T47D (cell line): ENCODE measurements around the gene TECPR1.
"Not testable (repeated sequence)": the region's sequence is repeated elsewhere in the genome, so short reads cannot be mapped to it uniquely, and the experiment has no call there.

ENCODE experiments used
- DNase-seq, 2 experiments: peaks; one replicate each; pipeline versions ENCODE4 v3.0.0 to v3.0.0-alpha.2; 2011 to 2012; ENCODE audit warnings: low read depth in 1 of 2, low spot score in 1 of 2
- JUND ChIP-seq: IDR thresholded peaks from 2 replicates; pipeline ENCODE4 v1.6.1; 2012; ENCODE audit warnings: low read depth
- in situ Hi-C: cut with HindIII; loops from 2 replicates; pipeline ENCODE4 v1.10.0; 2016; ENCODE audit warnings: low sequenced_read_pairs, low pct_unique_long_range_greater_than_20kb

TECPR1 gene

GRCh38 chr7:98225913-98226614 lies 26.0 kb downstream of the TECPR1 start:
- no peak for TF ChIP-seq JUND
- in situ Hi-C loops = no loop called here
- no peak for DNase-seq

DNA sequence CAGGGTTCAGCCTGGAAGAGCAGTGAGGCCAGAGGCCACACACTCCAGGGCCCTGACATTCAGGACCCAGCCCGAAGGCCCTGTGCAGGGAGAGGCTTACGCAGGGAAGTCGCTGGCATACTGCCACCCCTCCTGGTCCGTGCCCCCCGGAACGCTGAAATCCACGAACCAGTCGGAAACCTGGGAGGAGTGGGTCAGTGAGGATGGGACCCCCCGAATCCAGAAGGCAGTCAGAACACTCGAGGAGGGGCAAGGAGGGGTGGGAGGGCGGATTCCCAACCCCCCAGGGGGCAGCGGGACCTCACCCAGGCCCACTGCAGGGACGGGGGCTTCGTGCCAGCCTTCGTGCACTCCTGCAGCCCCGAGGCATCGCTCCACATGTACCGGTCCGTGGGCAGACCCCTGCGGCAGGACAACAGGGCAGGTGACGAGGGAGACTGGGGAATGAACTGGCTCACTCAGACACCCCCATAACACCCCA lies 27.3 kb downstream of the TECPR1 start:
- in situ Hi-C loops = no loop called here

GRCh38 chr7:98223898-98224700 lies 27.9 kb downstream of the TECPR1 start:
- no peak for DNase-seq
- no peak for TF ChIP-seq JUND

More for the DNA sequence above, 27.3 kb downstream of the TECPR1 start:
- no peak for DNase-seq
- TF ChIP-seq JUND = no peak

GRCh38 chr7:98223351-98223897 lies 28.6 kb downstream of the TECPR1 start:
- peak; percentile 70 to 76 for DNase-seq
- in situ Hi-C loops = no loop called here
- no peak for TF ChIP-seq JUND

More at GRCh38 chr7:98223898-98224700, 27.9 kb downstream of the TECPR1 start:
- in situ Hi-C loops = no loop called here

DNA sequence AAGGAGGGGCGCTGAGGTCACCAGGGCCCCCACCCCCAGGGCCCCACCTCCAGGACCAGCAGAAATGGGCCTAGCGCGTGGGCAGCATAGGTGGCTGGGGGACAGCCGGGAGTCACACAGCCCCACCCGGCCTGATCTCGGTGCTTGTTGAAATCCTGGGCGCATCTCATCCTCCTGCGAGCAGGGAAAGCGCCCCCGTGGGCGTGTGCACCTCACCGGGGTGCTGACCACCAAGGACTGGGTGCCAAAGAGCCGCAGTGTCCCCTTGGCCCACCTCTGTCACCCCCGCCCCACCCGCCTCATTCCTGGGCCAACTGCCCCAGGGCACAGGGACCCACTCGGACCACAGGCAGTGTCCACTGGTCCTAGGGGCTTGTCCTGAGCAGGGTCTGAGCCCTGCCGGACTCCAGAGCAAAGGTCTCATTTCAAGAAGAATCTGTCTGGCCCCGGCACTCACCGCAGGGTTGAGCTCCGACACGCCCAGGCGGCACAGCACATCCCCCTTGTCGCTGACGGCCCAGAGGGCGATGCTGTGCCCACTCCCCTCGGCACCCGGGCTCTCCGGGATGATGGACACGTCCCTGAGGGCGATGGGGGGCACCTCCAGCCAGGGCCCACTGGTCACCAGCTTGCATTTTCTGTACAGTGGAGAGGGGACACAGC lies 29.4 kb downstream of the TECPR1 start:
- in situ Hi-C loops = no loop called here
- DNase-seq = no peak
- no peak for TF ChIP-seq JUND

DNA sequence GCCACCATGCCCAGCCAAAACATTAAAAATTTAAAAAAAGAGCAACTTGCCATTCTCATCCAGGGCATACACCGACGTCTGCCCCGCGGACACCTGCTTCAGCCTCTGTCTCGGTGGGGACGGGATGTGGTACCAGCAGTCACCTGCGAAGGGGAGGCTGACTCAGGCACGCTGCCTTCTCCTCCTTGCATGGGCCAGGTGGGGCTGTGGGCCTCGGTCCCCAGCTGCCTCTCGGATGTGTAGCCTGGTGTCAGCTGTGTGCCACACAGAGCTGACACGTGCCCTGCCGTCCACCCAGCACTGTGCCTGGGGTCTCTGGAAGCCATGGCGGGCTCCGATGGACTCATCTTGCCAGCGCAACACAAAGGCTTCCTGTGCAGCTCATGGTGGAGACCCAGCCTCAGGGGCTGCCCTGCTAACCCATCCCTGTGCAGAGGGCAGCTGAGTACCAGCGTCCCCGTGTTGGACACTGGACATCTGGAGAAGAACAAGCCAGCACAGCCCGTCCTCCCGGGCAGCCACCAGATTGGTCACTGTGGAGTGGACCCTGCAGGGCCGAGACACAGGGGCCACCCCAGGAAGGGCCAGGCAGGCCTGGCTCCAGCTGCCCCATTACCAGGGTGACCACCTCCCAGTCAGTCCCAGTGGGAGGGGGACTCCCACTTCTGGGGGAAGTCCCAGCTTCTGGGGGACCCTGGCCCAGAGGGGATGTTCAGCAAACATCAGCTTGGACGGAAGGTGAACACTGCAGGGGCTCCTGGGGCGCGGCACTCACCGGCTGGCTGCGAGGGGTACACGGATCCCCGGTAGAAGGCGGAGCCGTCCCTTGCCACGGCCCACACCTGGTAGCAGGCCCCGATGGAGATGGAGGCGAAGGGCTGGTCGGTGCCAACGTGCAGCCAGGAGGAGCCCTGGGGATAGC lies 30.2 kb downstream of the TECPR1 start:
- no peak for TF ChIP-seq JUND
- DNase-seq = no peak
- in situ Hi-C loops = no loop called here

- in situ Hi-C loops, DNase-seq: not testable (repeated sequence)
Observed at GRCh38 chr7:98219382-98219781, 32.6 kb downstream of the TECPR1 start.

DNA sequence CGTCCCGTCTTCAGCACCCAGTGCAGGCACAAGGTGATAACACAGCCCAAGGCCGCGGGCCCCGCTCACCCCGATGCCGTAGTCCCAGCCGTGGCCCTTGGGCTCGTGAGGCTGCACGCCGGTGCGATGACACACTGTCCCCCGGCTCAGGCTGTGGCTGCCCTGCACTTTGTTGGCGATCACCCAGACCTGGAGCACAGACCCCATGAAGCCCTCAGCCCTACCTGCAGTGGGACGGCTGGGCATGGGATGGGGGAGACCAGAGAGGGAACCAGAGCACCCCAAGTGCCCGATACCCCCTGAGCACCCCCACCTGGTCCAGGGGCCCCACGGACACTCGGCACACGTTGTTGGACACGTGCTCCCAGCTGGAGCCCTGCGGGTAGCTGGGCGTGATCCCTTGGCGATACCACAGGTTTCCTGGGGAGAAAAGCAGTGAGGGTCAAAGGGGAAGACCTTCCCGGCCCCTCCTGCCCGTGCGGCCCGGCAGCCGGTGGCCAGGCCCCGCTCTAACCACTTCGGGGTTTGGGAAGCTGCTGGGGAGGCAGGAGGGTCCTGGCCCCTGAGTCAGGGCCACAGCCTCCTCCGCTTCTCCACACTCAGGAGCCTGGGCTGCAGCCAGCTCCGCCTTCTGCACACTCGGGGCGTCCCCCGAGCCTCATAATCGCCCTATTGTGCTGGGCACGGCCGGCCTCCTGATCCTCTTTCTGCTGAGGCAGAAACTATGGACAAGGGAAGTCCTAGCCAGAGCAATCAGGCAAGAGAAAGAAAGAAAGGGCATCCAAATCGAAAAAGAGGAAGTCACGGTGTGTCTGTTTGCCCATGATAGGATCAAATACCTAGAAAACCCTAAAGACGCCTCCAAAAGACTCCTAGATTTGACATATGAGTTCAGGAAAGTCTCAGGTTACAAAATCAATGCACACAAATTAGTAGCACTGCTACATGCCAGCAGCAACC lies 34.1 kb downstream of the TECPR1 start:
- in situ Hi-C loops = no loop called here
- peak in 1 of 2 experiments; percentile 39 for DNase-seq
- TF ChIP-seq JUND = no peak

DNA sequence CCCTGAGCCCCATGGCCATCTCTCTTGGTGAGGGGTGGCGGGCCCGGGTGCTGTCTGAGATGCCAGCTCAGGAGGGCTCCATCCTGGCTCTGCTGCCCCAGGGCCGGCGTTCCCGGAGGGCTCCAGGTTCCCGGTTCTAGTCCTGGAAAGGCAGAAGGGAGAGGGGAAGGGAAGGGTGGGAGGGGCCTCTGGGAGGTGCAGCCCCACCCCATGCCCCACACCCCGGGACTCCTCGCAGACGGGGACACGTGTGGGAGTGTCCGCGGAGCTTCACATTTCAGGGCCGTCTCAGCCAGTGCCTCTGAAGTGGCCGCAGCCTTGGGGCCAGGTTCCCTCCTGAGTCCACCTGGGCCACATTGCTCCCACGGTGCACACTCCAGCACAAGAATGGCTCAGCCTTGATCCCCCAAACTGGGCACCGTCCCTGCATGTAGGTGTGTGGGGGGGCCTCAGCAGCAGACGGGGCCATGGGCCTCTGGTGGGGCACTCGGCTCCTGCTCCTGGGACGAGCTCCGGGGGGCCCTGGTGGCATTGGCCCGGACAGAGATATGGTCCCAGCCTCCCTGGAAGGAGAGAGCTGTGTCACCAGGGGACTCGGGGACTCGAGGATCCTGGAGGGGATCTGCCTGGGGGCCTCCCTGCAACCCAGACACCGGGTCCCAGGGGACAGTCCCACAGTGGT lies 35.0 kb downstream of the TECPR1 start:
- in situ Hi-C loops = no loop called here

More for the DNA sequence above, 35.0 kb downstream of the TECPR1 start:
- no peak for TF ChIP-seq JUND
- no peak for DNase-seq
